Fibroblast of skin of back (primary cell): ENCODE measurements around the gene OR5D16. TPM values are rescaled to one million over a fixed set of nuclear protein-coding genes. Genes with fewer than 3 reads are reported as not detected.
"Not testable (repeated sequence)": the region's sequence is repeated elsewhere in the genome, so short reads cannot be mapped to it uniquely, and the experiment has no call there.

ENCODE experiments used
- DNase-seq: peaks from one replicate; pipeline ENCODE4 v3.0.0-alpha.2; 2013
- polyA plus RNA-seq, 2 experiments: library from polyadenylated mRNA; unstranded; fragments of 120-200 nt; gene quantifications; one replicate each; pipeline ENCODE4 v1.2.1, GENCODE V29; 2013; ENCODE audit not compliant: insufficient read length in 2 of 2

The OR5D16 gene
- polyA plus RNA-seq (2013, experiment 1 of 2; ENCODE audit: insufficient read length) = not detected
- not detected for polyA plus RNA-seq (2013, experiment 2 of 2; ENCODE audit: insufficient read length)

DNA sequence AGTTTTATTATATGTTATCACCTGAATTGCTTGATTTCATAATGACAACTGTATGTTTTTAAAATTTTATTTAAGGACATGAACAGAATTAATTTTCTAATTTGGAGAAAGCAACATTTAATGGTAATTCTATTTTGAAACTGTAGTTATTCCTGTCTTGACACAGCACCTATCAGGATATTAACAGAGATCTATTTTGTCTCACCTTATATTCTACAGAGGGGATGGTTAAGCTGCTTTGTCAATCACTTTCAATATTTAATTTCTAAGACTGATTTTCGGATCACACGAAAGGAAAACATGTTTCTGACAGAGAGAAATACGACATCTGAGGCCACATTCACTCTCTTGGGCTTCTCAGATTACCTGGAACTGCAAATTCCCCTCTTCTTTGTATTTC is at the start of gene OR5D16:
Gene OR5D16, plus strand, starts transcription at position 301 of the 400 bp plus-strand sequence. Its CDS starts 0 bp downstream, at position 301.
- DNase-seq = no peak

GRCh38 chr11:55791606-55792005 is 46.9 kb upstream of the OR5D16 start:
- no peak for DNase-seq

DNA sequence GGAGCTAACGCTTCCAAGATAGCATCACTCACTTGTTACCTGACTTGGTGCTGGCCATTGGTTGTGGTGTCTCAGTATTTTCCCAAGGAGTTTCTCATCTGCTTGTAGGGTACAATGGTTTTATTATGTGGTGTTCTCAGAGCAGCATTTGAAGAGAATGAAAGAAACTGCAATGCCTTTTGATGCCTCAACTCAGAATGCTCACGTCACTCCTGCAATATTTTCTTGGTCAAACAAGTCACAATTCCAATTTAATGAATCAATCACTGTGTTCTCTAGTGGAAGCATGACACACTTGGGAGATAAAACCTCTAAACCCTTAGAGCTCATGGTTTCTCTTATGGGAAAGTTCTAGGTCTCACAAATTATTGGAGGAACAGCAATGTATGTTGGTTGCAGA is 45.2 kb upstream of the OR5D16 start:
- DNase-seq = no peak

- DNase-seq = no peak
Observed at GRCh38 chr11:55795256-55795655, 43.3 kb upstream of the OR5D16 start, which contains the start of gene OR5D14. Gene OR5D14 (plus strand): TSS chr11:55795556. CDS start chr11:55795556, 0 bp downstream.

- no peak for DNase-seq
Observed at GRCh38 chr11:55806248-55806647, 32.3 kb upstream of the OR5D16 start.

- DNase-seq = no peak
Observed at GRCh38 chr11:55811067-55811466, 27.5 kb upstream of the OR5D16 start, which contains the start of gene OR5L1. Gene OR5L1 (plus strand): TSS chr11:55811367. CDS start chr11:55811467, 100 bp downstream.

- DNase-seq = no peak
Observed at GRCh38 chr11:55819330-55819729, 19.2 kb upstream of the OR5D16 start, which contains the start of gene OR5D18. Gene OR5D18 (plus strand): TSS chr11:55819630. CDS start chr11:55819630, 0 bp downstream.

- DNase-seq = no peak
Observed at GRCh38 chr11:55826919-55827318, 11.6 kb upstream of the OR5D16 start, which contains the start of gene OR5L2. Gene OR5L2 (plus strand): TSS chr11:55827219. CDS start chr11:55827219, 0 bp downstream.

DNA sequence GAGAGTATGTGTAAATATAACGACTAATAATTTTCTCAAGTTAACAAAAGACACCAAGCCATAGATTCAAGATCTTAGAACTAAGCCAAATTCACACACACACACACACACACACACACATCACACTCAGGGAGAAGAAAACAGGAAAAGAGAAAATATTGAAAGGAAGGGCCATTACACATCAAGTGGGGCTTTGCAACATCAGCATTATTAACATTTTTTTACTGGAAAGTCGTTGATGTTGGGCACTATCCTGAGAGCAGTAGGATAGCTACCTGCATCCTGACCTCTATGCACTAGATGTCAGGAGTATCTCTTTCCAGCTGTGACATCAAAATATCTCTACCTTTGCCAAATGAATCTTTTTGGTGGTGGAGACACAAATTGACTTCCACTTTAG is 8.9 kb downstream of the OR5D16 start:
- DNase-seq = no peak

GRCh38 chr11:55849037-55849436 is 10.5 kb downstream of the OR5D16 start:
- DNase-seq = no peak

- no peak for DNase-seq
Observed at GRCh38 chr11:55852141-55852540, 13.6 kb downstream of the OR5D16 start.

DNA sequence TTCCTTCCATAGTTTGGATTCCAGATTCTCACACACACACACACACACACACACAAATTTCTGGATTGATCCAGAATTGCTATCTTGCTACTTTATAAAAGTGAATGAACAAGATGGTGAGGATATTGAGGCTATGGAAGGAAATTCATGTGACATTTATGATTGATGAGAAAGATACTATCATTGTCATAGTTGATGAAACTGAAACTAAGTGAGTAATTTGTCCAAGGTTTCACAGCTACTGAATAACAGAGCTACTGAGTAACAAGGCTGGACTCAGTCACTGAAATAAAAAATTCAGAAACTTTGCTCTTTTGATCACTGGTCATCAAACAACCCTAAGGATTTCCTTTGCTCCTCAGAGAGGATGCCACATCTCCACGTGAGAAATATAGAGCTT is 16.2 kb downstream of the OR5D16 start:
- no peak for DNase-seq

- not testable (repeated sequence) for DNase-seq
Observed at GRCh38 chr11:55867354-55867753, 28.8 kb downstream of the OR5D16 start.

GRCh38 chr11:55872731-55873130 is 34.2 kb downstream of the OR5D16 start:
- not testable (repeated sequence) for DNase-seq

DNA sequence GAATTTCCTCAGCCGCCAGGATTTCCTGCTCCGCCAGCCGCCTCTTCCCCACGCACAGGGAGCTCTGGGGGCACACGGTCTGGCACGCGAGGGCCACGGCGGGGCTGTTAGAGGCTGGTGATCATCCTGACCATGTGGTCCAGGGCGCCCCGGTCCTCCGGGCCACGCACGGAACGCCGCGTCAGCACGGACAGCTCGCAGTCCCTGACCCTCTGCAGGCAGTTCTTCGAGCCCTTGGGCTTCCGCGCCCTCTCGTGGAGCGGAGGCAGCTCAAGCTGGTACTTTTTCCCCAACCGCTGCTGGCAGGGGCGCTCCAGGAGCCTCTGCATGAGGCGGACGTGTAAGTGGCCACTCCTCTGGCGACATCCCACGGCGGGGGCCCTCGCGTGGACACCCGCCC is 34.6 kb downstream of the OR5D16 start:
- DNase-seq = not testable (repeated sequence)

DNA sequence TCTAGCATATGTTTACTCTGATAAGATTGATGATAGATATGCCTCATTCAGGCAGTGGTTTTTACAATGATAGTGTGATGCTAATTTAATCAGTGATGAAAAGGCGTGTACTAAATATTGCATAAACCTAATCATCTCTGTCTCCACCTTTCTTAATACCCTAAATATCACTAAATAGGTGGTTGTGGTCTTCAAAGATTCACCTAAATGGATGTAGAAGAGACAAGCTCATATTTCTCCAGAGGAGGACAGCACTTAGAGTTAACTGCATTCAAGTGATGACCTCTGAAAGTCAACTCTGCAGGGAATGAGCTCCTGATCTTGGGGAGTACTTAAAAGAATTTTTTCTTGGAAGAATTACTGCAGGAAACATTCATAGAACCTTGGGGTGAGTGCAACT is 44.4 kb downstream of the OR5D16 start, which contains the start of gene TRIM51:
Gene TRIM51, plus strand, starts transcription at position 301 of the 400 bp plus-strand sequence. CDS start 2,132 bp downstream, outside the sequence.
- DNase-seq = not testable (repeated sequence)

- not testable (repeated sequence) for DNase-seq
Observed at GRCh38 chr11:55884995-55885394, 46.4 kb downstream of the OR5D16 start.

- not testable (repeated sequence) for DNase-seq
Observed at GRCh38 chr11:55885481-55885880, 46.9 kb downstream of the OR5D16 start.
